ENCODE results near the gene POLD3.

The POLD3 gene

GRCh38 chr11:74592441-74593362 lies at the start of gene POLD3:
Gene POLD3 (plus strand): TSS chr11:74592582. CDS start chr11:74592659, 77 bp downstream.
- H4K20me1 ChIP-seq, result no peaks in the 10 kb centered on the region
- H3K4me2 ChIP-seq, result peak within 1 kb of the TSS; percentile 88
- peak within 1 kb of the TSS; percentile 88 for H3K4me3 ChIP-seq
- H3K9me3 ChIP-seq, result no peaks in the 10 kb centered on the region
- H3K27me3 ChIP-seq, result no peaks in the 10 kb centered on the region
- peak within 1 kb of the TSS; percentile 89 for H3K9ac ChIP-seq
- peak within 1 kb of the TSS; percentile 82 for H3K27ac ChIP-seq
- peaks cover 33% of the 10 kb centered on the region for H3K36me3 ChIP-seq
- H3K4me1 ChIP-seq, result peaks cover 21% of the 10 kb centered on the region
- TF ChIP-seq Cebpa-rat (IDR thresholded peaks at IDR 0.05), result peak; percentile 85

- H3K27ac ChIP-seq, result no peak overlapping the region
- no peaks in the 10 kb centered on the region for H3K27me3 ChIP-seq
- no peaks in the 10 kb centered on the region for H3K4me1 ChIP-seq
- TF ChIP-seq Cebpa-rat (IDR thresholded peaks at IDR 0.05), result no peak
- no peak overlapping the region for H3K9ac ChIP-seq
- no peak overlapping the region for H3K4me2 ChIP-seq
- H3K9me3 ChIP-seq, result peaks cover 49% of the 10 kb centered on the region
- no peak overlapping the region for H3K4me3 ChIP-seq
- H4K20me1 ChIP-seq, result no peaks in the 10 kb centered on the region
- H3K36me3 ChIP-seq, result no peaks in the 10 kb centered on the region
Observed at GRCh38 chr11:74543991-74544390, 48.4 kb upstream of the POLD3 start.

GRCh38 chr11:74546752-74547151 lies 45.6 kb upstream of the POLD3 start:
- Histone ChIP-seq H3K9ac (no peak overlapping the region), H4K20me1 (no peaks in the 10 kb centered on the region), H3K4me2 (no peak overlapping the region), H3K27ac (no peak overlapping the region), H3K4me3 (no peak overlapping the region), H3K36me3 (no peaks in the 10 kb centered on the region), H3K4me1 (no peaks in the 10 kb centered on the region), H3K27me3 (no peaks in the 10 kb centered on the region), H3K9me3 (peaks cover 35% of the 10 kb centered on the region)
- TF ChIP-seq Cebpa-rat (IDR thresholded peaks at IDR 0.05), result no peak

GRCh38 chr11:74550991-74551753 lies 41.2 kb upstream of the POLD3 start:
- Histone ChIP-seq H3K4me3 (no peak overlapping the region), H3K4me2 (no peak overlapping the region), H3K9ac (no peak overlapping the region), H3K4me1 (peaks cover 8% of the 10 kb centered on the region), H4K20me1 (no peaks in the 10 kb centered on the region), H3K27me3 (no peaks in the 10 kb centered on the region), H3K27ac (no peak overlapping the region), H3K36me3 (no peaks in the 10 kb centered on the region), H3K9me3 (no peaks in the 10 kb centered on the region)
- no peak for TF ChIP-seq Cebpa-rat (IDR thresholded peaks at IDR 0.05)

- H3K4me1 ChIP-seq, result peaks cover 13% of the 10 kb centered on the region
- no peak overlapping the region for H3K27ac ChIP-seq
Observed at GRCh38 chr11:74551754-74552145, 40.6 kb upstream of the POLD3 start.

GRCh38 chr11:74557526-74557925 lies 34.9 kb upstream of the POLD3 start:
- H3K27me3 ChIP-seq, result no peaks in the 10 kb centered on the region
- peaks cover 16% of the 10 kb centered on the region for H3K4me1 ChIP-seq
- H4K20me1 ChIP-seq, result no peaks in the 10 kb centered on the region
- H3K27ac ChIP-seq, result no peak overlapping the region
- TF ChIP-seq Cebpa-rat (IDR thresholded peaks at IDR 0.05), result no peak
- H3K36me3 ChIP-seq, result no peaks in the 10 kb centered on the region
- H3K9me3 ChIP-seq, result peaks cover 13% of the 10 kb centered on the region
- no peak overlapping the region for H3K4me2 ChIP-seq
- H3K4me3 ChIP-seq, result no peak overlapping the region
- H3K9ac ChIP-seq, result no peak overlapping the region

More at GRCh38 chr11:74551754-74552145, 40.6 kb upstream of the POLD3 start:
- Histone ChIP-seq H3K4me2 (no peak overlapping the region), H4K20me1 (no peaks in the 10 kb centered on the region), H3K4me3 (no peak overlapping the region), H3K36me3 (no peaks in the 10 kb centered on the region), H3K9me3 (no peaks in the 10 kb centered on the region), H3K9ac (no peak overlapping the region), H3K27me3 (no peaks in the 10 kb centered on the region)
- no peak for TF ChIP-seq Cebpa-rat (IDR thresholded peaks at IDR 0.05)

GRCh38 chr11:74559110-74559933 lies 33.1 kb upstream of the POLD3 start:
- Histone ChIP-seq H3K27me3 (no peaks in the 10 kb centered on the region), H3K9me3 (peaks cover 13% of the 10 kb centered on the region), H3K4me2 (no peak overlapping the region), H3K9ac (no peak overlapping the region), H3K36me3 (no peaks in the 10 kb centered on the region), H3K27ac (no peak overlapping the region), H3K4me3 (no peak overlapping the region), H4K20me1 (no peaks in the 10 kb centered on the region), H3K4me1 (peaks cover 16% of the 10 kb centered on the region)
- no peak for TF ChIP-seq Cebpa-rat (IDR thresholded peaks at IDR 0.05)

GRCh38 chr11:74559934-74560309 lies 32.5 kb upstream of the POLD3 start:
- peaks cover 16% of the 10 kb centered on the region for H3K4me1 ChIP-seq
- H3K36me3 ChIP-seq, result no peaks in the 10 kb centered on the region
- no peak for TF ChIP-seq Cebpa-rat (IDR thresholded peaks at IDR 0.05)
- H3K4me3 ChIP-seq, result no peak overlapping the region
- H3K27me3 ChIP-seq, result no peaks in the 10 kb centered on the region
- peaks cover 13% of the 10 kb centered on the region for H3K9me3 ChIP-seq
- H4K20me1 ChIP-seq, result no peaks in the 10 kb centered on the region
- no peak overlapping the region for H3K4me2 ChIP-seq
- no peak overlapping the region for H3K9ac ChIP-seq
- H3K27ac ChIP-seq, result no peak overlapping the region

- H3K4me1 ChIP-seq, result no peaks in the 10 kb centered on the region
- no peaks in the 10 kb centered on the region for H3K36me3 ChIP-seq
- TF ChIP-seq Cebpa-rat (IDR thresholded peaks at IDR 0.05), result no peak
- H3K9ac ChIP-seq, result no peak overlapping the region
- H3K9me3 ChIP-seq, result peaks cover 10% of the 10 kb centered on the region
- no peak overlapping the region for H3K4me3 ChIP-seq
- no peak overlapping the region for H3K4me2 ChIP-seq
- no peaks in the 10 kb centered on the region for H3K27me3 ChIP-seq
- H3K27ac ChIP-seq, result no peak overlapping the region
- no peaks in the 10 kb centered on the region for H4K20me1 ChIP-seq
Observed at GRCh38 chr11:74566146-74566960, 26.0 kb upstream of the POLD3 start.
